Measurements from ENCODE around the gene TMEM151A.

DNA sequence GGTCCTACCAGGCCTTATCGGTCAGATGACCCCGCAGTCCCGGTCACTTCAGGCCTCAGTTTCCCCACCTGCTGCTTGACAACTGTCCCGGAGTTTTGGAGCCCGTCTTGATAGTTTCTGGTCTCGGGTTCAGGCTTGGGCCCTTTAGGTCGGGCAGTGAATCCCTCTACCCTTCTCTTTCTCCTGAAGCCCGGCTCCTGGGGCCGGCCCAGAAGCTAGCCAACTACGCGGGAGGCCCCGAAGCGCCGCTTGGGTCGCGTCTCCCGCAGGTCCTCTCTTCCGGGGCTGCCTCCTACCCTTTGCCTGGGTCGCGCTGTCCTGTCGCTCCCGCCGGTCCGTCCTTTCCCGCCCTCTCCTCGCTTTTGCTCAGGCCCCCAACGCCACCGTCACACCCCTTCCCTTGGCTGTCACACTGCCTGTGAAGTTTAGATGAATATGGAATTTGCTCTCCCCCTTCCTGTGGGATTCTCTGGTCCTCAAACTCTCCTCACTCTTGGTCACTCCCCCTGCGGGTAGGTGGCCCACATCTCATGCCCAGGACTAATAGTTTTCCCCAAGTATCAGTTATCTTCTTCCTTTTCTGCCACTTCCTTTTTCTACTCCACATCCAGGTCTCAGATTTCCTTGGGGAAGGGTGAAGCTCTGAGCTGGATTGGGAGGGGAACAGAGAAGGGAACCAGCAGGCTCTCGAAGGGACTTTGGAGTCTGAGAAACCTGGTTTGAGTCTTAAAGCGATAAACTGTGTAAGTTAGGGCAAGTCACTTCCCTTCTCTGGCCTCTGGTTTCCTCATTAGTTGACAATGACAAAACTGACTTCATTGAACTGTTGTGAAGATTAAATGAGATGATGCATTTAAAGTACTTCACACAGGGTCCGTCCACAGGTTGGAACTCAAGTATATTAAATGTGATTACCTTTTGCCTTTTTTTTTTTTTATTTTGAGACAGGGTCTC is 22.5 kb upstream of the TMEM151A start:
- TF ChIP-seq, protein P1, sequence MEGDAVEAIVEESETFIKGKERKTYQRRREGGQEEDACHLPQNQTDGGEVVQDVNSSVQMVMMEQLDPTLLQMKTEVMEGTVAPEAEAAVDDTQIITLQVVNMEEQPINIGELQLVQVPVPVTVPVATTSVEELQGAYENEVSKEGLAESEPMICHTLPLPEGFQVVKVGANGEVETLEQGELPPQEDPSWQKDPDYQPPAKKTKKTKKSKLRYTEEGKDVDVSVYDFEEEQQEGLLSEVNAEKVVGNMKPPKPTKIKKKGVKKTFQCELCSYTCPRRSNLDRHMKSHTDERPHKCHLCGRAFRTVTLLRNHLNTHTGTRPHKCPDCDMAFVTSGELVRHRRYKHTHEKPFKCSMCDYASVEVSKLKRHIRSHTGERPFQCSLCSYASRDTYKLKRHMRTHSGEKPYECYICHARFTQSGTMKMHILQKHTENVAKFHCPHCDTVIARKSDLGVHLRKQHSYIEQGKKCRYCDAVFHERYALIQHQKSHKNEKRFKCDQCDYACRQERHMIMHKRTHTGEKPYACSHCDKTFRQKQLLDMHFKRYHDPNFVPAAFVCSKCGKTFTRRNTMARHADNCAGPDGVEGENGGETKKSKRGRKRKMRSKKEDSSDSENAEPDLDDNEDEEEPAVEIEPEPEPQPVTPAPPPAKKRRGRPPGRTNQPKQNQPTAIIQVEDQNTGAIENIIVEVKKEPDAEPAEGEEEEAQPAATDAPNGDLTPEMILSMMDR (IDR thresholded peaks at IDR 0.05), result peak in 2 of 6 experiments; percentile 5 to 11
- no peak for TF ChIP-seq POLR2A (IDR thresholded peaks at IDR 0.05)

Measured in Peyer's patch (tissue), 4 donors.